GM21423 (cell line): ENCODE data around the gene PLXNB1.

Experiments used
- ATAC-seq: cut with Tn5 transposase; IDR thresholded peaks from one replicate; pipeline ENCODE4 v1.9.1; 2021; ENCODE audit warnings: mild to moderate bottlenecking, moderate library complexity; ENCODE audit not compliant: unreplicated experiment

Gene PLXNB1

GRCh38 chr3:48371651-48372376, 58.1 kb downstream of the PLXNB1 start, which contains the start of gene FBXW12:
Gene FBXW12 (plus strand): TSS chr3:48372219. CDS start chr3:48372768, 549 bp downstream.
- ATAC-seq: no peak

- no peak for ATAC-seq
These were observed 59.6 kb downstream of the PLXNB1 start for GRCh38 chr3:48370333-48370713.

- ATAC-seq: no peak
These were observed 60.1 kb downstream of the PLXNB1 start for GRCh38 chr3:48369693-48370332.

GRCh38 chr3:48367201-48367600, 62.7 kb downstream of the PLXNB1 start:
- no peak for ATAC-seq

GRCh38 chr3:48364840-48365239, 65.0 kb downstream of the PLXNB1 start:
- ATAC-seq: no peak

- no peak for ATAC-seq
These were observed 68.0 kb downstream of the PLXNB1 start for GRCh38 chr3:48361928-48362327.

GRCh38 chr3:48356419-48356818, 73.5 kb downstream of the PLXNB1 start:
- no peak for ATAC-seq

GRCh38 chr3:48353987-48354386, 75.9 kb downstream of the PLXNB1 start:
- ATAC-seq: no peak
